PC-9 (cell line): ENCODE data around the gene SUSD3.

Experiments used
- CTCF ChIP-seq: fragments of 200-600 bp; sonication (generic); conservative IDR thresholded peaks from 2 replicates; pipeline ENCODE4 v1.6.1; 2017; ENCODE audit warnings: mixed run types, antibody characterized with exemption, mild to moderate bottlenecking, moderate library complexity
- EZH2 ChIP-seq: fragments of 200-600 bp; sonication (generic); IDR thresholded peaks from 2 replicates; pipeline ENCODE4 v1.8.0; 2017; ENCODE audit warnings: antibody characterized with exemption, low read depth

GRCh38 chr9:93038918-93039317 is 19.6 kb upstream of the SUSD3 start:
- TF ChIP-seq EZH2 = no peak
- no peak for TF ChIP-seq CTCF
